GM23338 (cell line): ENCODE measurements around the gene ABCA4. TPM values are rescaled to one million over a fixed set of nuclear protein-coding genes. Genes with fewer than 3 reads are reported as not detected.

ENCODE experiments used
- ATAC-seq: fragments of 200-7000 bp; cut with Tn5 transposase; 3 replicates; pipeline ENCODE4 v1.9.1; 2020
- DNase-seq: peaks from one replicate; pipeline ENCODE4 v3.0.0-alpha.2; 2015; ENCODE audit warnings: low spot score
- H2AFZ ChIP-seq: fragments of 200-600 bp; sonication (generic); 2 replicates; pipeline ENCODE4 v1.8.0; 2016; ENCODE audit warnings: antibody characterized with exemption, mild to moderate bottlenecking, moderate library complexity
- H3F3A ChIP-seq: fragments of 200-600 bp; sonication (generic); replicated peaks from 2 replicates; pipeline ENCODE4 v1.8.0; 2017; ENCODE audit warnings: antibody characterized with exemption, mixed run types, low read depth
- H3K27ac ChIP-seq: fragments of 200-600 bp; sonication (generic); 2 replicates; pipeline ENCODE4 v1.6.1; 2016; ENCODE audit warnings: low read depth
- H3K27me3 ChIP-seq: fragments of 200-600 bp; sonication (generic); 2 replicates; pipeline ENCODE4 v1.8.0; 2016; ENCODE audit warnings: mild to moderate bottlenecking, mixed run types, moderate library complexity; ENCODE audit not compliant: insufficient read depth
- H3K36me3 ChIP-seq: fragments of 200-600 bp; sonication (generic); 2 replicates; pipeline ENCODE4 v1.8.0; 2016; ENCODE audit warnings: mild to moderate bottlenecking; ENCODE audit not compliant: insufficient read depth
- H3K4me1 ChIP-seq: fragments of 200-600 bp; sonication (generic); 2 replicates; pipeline ENCODE4 v1.8.0; 2016; ENCODE audit warnings: mild to moderate bottlenecking, moderate library complexity; ENCODE audit not compliant: insufficient read depth
- H3K4me2 ChIP-seq: fragments of 200-600 bp; sonication (generic); 2 replicates; pipeline ENCODE4 v1.7.1; 2017; ENCODE audit warnings: mixed run types
- H3K4me3 ChIP-seq: fragments of 200-600 bp; sonication (generic); 2 replicates; pipeline ENCODE4 v1.6.1; 2016; ENCODE audit warnings: mixed run types
- H3K79me2 ChIP-seq: fragments of 200-600 bp; sonication (generic); replicated peaks from 2 replicates; pipeline ENCODE4 v1.8.0; 2017; ENCODE audit warnings: mild to moderate bottlenecking; ENCODE audit not compliant: insufficient read depth
- H3K9me2 ChIP-seq: fragments of 200-600 bp; sonication (generic); 2 replicates; pipeline ENCODE4 v1.8.0; 2017; ENCODE audit not compliant: insufficient read depth
- H4K20me1 ChIP-seq: fragments of 200-600 bp; sonication (generic); replicated peaks from 2 replicates; pipeline ENCODE4 v1.8.0; 2017; ENCODE audit warnings: mild to moderate bottlenecking; ENCODE audit not compliant: insufficient read depth
- H3K27ac Mint-ChIP-seq: 2 replicates; pipeline ENCODE4 v1.8.0; 2020; ENCODE audit warnings: inconsistent platforms, mild to moderate bottlenecking, moderate library complexity, mixed read lengths
- H3K27me3 Mint-ChIP-seq: 3 replicates; pipeline ENCODE4 v1.8.0; 2022; ENCODE audit warnings: low read depth, mild to moderate bottlenecking, moderate library complexity, mixed read lengths, inconsistent platforms; ENCODE audit not compliant: insufficient read depth, poor library complexity
- H3K36me3 Mint-ChIP-seq: 3 replicates; pipeline ENCODE4 v1.8.0; 2021; ENCODE audit warnings: low read depth, mild to moderate bottlenecking, inconsistent platforms, moderate library complexity, mixed read lengths
- H3K4me1 Mint-ChIP-seq: 3 replicates; pipeline ENCODE4 v1.8.0; 2020; ENCODE audit warnings: mild to moderate bottlenecking, inconsistent platforms, mixed read lengths
- H3K4me3 Mint-ChIP-seq: 3 replicates; pipeline ENCODE4 v1.8.0; 2021; ENCODE audit warnings: moderate library complexity, mild to moderate bottlenecking, inconsistent platforms, mixed read lengths
- H3K9me3 Mint-ChIP-seq: 3 replicates; pipeline ENCODE4 v1.8.0; 2020; ENCODE audit warnings: moderate library complexity, mild to moderate bottlenecking, inconsistent platforms, mixed read lengths
- CREB1 ChIP-seq: fragments of 250-450 bp; sonication (Bioruptor Pico); IDR thresholded peaks from 2 replicates; pipeline ENCODE4 v1.5.0; 2020; ENCODE audit warnings: low read depth, mild to moderate bottlenecking, moderate library complexity
- EZH2 ChIP-seq: fragments of 200-600 bp; sonication (generic); IDR thresholded peaks from one replicate; pipeline ENCODE4 v1.8.0; 2017; ENCODE audit warnings: antibody characterized with exemption, mild to moderate bottlenecking, low read depth; ENCODE audit not compliant: unreplicated experiment
- EZH2phosphoT487 ChIP-seq: fragments of 200-600 bp; sonication (generic); IDR thresholded peaks from one replicate; pipeline ENCODE4 v1.8.1; 2018; ENCODE audit warnings: antibody characterized with exemption; ENCODE audit not compliant: unreplicated experiment
- NANOG ChIP-seq: IDR thresholded peaks from 2 replicates; pipeline ENCODE4 v1.6.1; 2016; ENCODE audit warnings: antibody characterized with exemption, borderline replicate concordance
- POLR2AphosphoS5 ChIP-seq: IDR thresholded peaks from 2 replicates; pipeline ENCODE4 v1.6.1; 2016; ENCODE audit warnings: antibody characterized with exemption, low read depth
- ZNF114 ChIP-seq: fragments of 250-450 bp; sonication (Bioruptor Pico); IDR thresholded peaks from 2 replicates; pipeline ENCODE4 v1.5.0; 2020; ENCODE audit warnings: mild to moderate bottlenecking, moderate library complexity
- ZNF331 ChIP-seq: fragments of 250-450 bp; sonication (Bioruptor Pico); IDR thresholded peaks from 2 replicates; pipeline ENCODE4 v1.5.0; 2020; ENCODE audit warnings: low read depth, mild to moderate bottlenecking, moderate library complexity
- ZNF462 ChIP-seq: fragments of 250-450 bp; sonication (Bioruptor Pico); IDR thresholded peaks from 2 replicates; pipeline ENCODE4 v1.5.0; 2020; ENCODE audit warnings: mild to moderate bottlenecking, moderate library complexity
- polyA plus RNA-seq: library from polyadenylated mRNA; unstranded; fragments of >200 nt; fragmentation: Nextera tagmentation; extraction: Ambion mirVana; gene quantifications from 2 replicates; pipeline ENCODE4 v1.2.1, GENCODE V29; 2016
- total RNA-seq: library from RNA; depleted of rRNA; stranded (reverse); fragments of >200 nt; shearing (Covaris generic); gene quantifications from 2 replicates; pipeline ENCODE4 v1.2.3, GENCODE V29; 2014

ABCA4 gene
- total and polyA plus RNA-seq, 2 experiments from 2014 or later: not detected

- Mint-ChIP-seq H3K9me3 (no peaks in the 10 kb centered on the region), H3K27me3 (peaks cover 29% of the 10 kb centered on the region), H3K4me3 (no peak overlapping the region), H3K27ac (no peak overlapping the region), H3K4me1 (peaks cover 30% of the 10 kb centered on the region), H3K36me3 (no peaks in the 10 kb centered on the region)
- Histone ChIP-seq H2AFZ (no peak overlapping the region), H3K79me2 (no peaks in the 10 kb centered on the region), H3K27ac (no peak overlapping the region), H3K27me3 (peaks cover 25% of the 10 kb centered on the region), H3K4me2 (no peak overlapping the region), H3K4me3 (no peak overlapping the region), H4K20me1 (no peaks in the 10 kb centered on the region), H3F3A (no peaks in the 10 kb centered on the region), H3K9me2 (peaks cover 10% of the 10 kb centered on the region; the same call in 1 of the 2 replicates), H3K4me1 (peaks cover 29% of the 10 kb centered on the region), H3K36me3 (no peaks in the 10 kb centered on the region)
- DNase-seq (no peak), ATAC-seq (no peak)
- no peak for TF ChIP-seq ZNF114 (CRISPR knock-in tag)
- TF ChIP-seq NANOG: no peak
- no peak for TF ChIP-seq ZNF331
- no peak for TF ChIP-seq CREB1
- no peak for TF ChIP-seq ZNF462 (CRISPR knock-in tag)
- TF ChIP-seq POLR2AphosphoS5: no peak
Measured at GRCh38 chr1:94011129-94011528, 109.8 kb downstream of the ABCA4 start.

GRCh38 chr1:94009304-94009703 is 111.6 kb downstream of the ABCA4 start:
- peaks cover 31% of the 10 kb centered on the region for H3K4me1 Mint-ChIP-seq
- H3K36me3 ChIP-seq: no peaks in the 10 kb centered on the region
- H3K4me1 ChIP-seq: peaks cover 27% of the 10 kb centered on the region
- H3K4me3 ChIP-seq: no peak overlapping the region
- H3K27ac ChIP-seq: no peak overlapping the region
- H3K27me3 Mint-ChIP-seq: peaks cover 28% of the 10 kb centered on the region
- H3K9me2 ChIP-seq: no peaks in the 10 kb centered on the region; the same call in 1 of the 2 replicates
- H3K36me3 Mint-ChIP-seq: no peaks in the 10 kb centered on the region
- H3K27me3 ChIP-seq: peaks cover 19% of the 10 kb centered on the region
- ATAC-seq: no peak
- H3K79me2 ChIP-seq: no peaks in the 10 kb centered on the region
- H4K20me1 ChIP-seq: no peaks in the 10 kb centered on the region
- no peak overlapping the region for H2AFZ ChIP-seq
- no peaks in the 10 kb centered on the region for H3F3A ChIP-seq
- H3K4me2 ChIP-seq: no peak overlapping the region
- DNase-seq: no peak
- no peak overlapping the region for H3K27ac Mint-ChIP-seq
- no peaks in the 10 kb centered on the region for H3K9me3 Mint-ChIP-seq
- H3K4me3 Mint-ChIP-seq: no peak overlapping the region
- TF ChIP-seq ZNF462 (CRISPR knock-in tag): no peak
- no peak for TF ChIP-seq EZH2
- no peak for TF ChIP-seq CREB1
- TF ChIP-seq EZH2phosphoT487: no peak
